HepG2 (cell line): ENCODE data around the gene RHBG. TPM values are rescaled to one million over a fixed set of nuclear protein-coding genes. Genes with fewer than 3 reads are reported as not detected.
A peak's percentile ranks its signal among the peaks of the same experiment; 100 is the strongest.

Experiments
- ATAC-seq: fragments of 200-7000 bp; cut with Tn5 transposase; 3 replicates; pipeline ENCODE4 v1.9.1; 2020; ENCODE audit warnings: mild to moderate bottlenecking, moderate library complexity
- BruUV-seq: library from RNA; stranded (reverse); fragments of 400-500 nt; replicated peaks from 2 replicates; lab custom pipeline; 2021; lab: Mats Ljungman, UMichigan
- CTCF ChIA-PET: fragments of 300-600 bp; formaldehyde crosslinking; extraction: SDS; loops from one replicate; lab custom pipeline; 2021; ENCODE audit warnings: low total read pairs, inconsistent platforms, low intra/inter-chr PET ratio; lab: Yijun Ruan, JAX
- POLR2A ChIA-PET: fragments of 350-600 bp; sonication (Branson Sonifier 250); formaldehyde crosslinking; loops from one replicate; lab custom pipeline; 2020; ENCODE audit warnings: antibody characterized with exemption, inconsistent platforms; lab: Yijun Ruan, JAX
- DNase-seq: peaks from one replicate; pipeline ENCODE4 v3.0.0-alpha.2; 2015; ENCODE audit warnings: low spot score
- FAIRE-seq: peaks from 3 replicates; lab custom pipeline; 2011; peaks lifted over from hg19 to GRCh38; lab: Jason Lieb, UNC
- H2AFZ ChIP-seq: one replicate; pipeline ENCODE4 v1.6.1; 2011; ENCODE audit warnings: low read length, inconsistent platforms
- H3K27ac ChIP-seq: fragments of 300-600 bp; 3 replicates; pipeline ENCODE4 v1.8.0; 2011; ENCODE audit warnings: mixed run types, mild to moderate bottlenecking, mixed read lengths, low read length, inconsistent platforms; ENCODE audit not compliant: insufficient read depth; ENCODE audit errors: extremely low read length
- H3K27me3 ChIP-seq, 2 experiments: fragments of 200-600 bp in 1 of 2; 2 replicates in 1 of 2; 3 replicates in 1 of 2; pipeline versions ENCODE4 v1.6.0 to v1.8.0; 2011; ENCODE audit warnings: low read length in 2 of 2, mild to moderate bottlenecking in 2 of 2, moderate library complexity in 2 of 2, inconsistent platforms in 1 of 2; ENCODE audit not compliant: insufficient read depth in 2 of 2, control insufficient read depth in 1 of 2
- H3K36me3 ChIP-seq, 2 experiments: fragments of 200-600 bp in 1 of 2; replicated peaks in 1 of 2; 2 replicates in 1 of 2; 3 replicates in 1 of 2; pipeline versions ENCODE4 v1.5.1 to v1.8.0; 2011; ENCODE audit warnings: low read length in 2 of 2, inconsistent platforms in 1 of 2; ENCODE audit not compliant: insufficient read depth in 2 of 2, control insufficient read depth in 1 of 2
- H3K4me1 ChIP-seq: 2 replicates; pipeline ENCODE4 v1.5.1; 2012; ENCODE audit warnings: low read length, inconsistent platforms; ENCODE audit not compliant: insufficient read depth
- H3K4me2 ChIP-seq: 2 replicates; pipeline ENCODE4 v1.6.0; 2011; ENCODE audit warnings: low read depth, low read length, inconsistent platforms
- H3K4me3 ChIP-seq, 3 experiments: fragments of 200-600 bp in 1 of 3; sonication (generic), shearing (Covaris generic) in 1 of 3; replicated peaks in 1 of 3; 2 replicates each; pipeline ENCODE4 v1.5.1; 2011 to 2016; ENCODE audit warnings: low read length in 3 of 3, inconsistent platforms in 2 of 3, low read depth in 2 of 3, mild to moderate bottlenecking in 2 of 3, control low read depth in 1 of 3, mixed read lengths in 1 of 3; ENCODE audit not compliant: insufficient read depth in 1 of 3
- H3K79me2 ChIP-seq: one replicate; pipeline ENCODE4 v1.6.1; 2011; ENCODE audit warnings: low read length, inconsistent platforms; ENCODE audit not compliant: insufficient read depth
- H3K9ac ChIP-seq: 2 replicates; pipeline ENCODE4 v1.6.0; 2011; ENCODE audit warnings: mild to moderate bottlenecking, low read depth, low read length, inconsistent platforms; ENCODE audit not compliant: insufficient read depth
- H3K9me3 ChIP-seq: 2 replicates; pipeline ENCODE4 v1.5.1; 2012; ENCODE audit warnings: mild to moderate bottlenecking, low read length
- H4K20me1 ChIP-seq: 2 replicates; pipeline ENCODE4 v1.6.0; 2011; ENCODE audit warnings: inconsistent platforms, mild to moderate bottlenecking, low read length, moderate library complexity; ENCODE audit not compliant: insufficient read depth
- IKZF4 ChIP-seq: sonication (generic); formaldehyde crosslinking; IDR thresholded peaks from 2 replicates; pipeline ENCODE4 v1.5.1; 2020; ENCODE audit warnings: borderline replicate concordance, mild to moderate bottlenecking, low read depth, missing genetic modification reagents; ENCODE audit errors: not compliant biosample characterization
- POLR2AphosphoS5 ChIP-seq: IDR thresholded peaks from 2 replicates; pipeline ENCODE4 v1.6.1; 2012; ENCODE audit warnings: low read depth, low read length
- RBM22 ChIP-seq: fragments of 200-400 bp; formaldehyde crosslinking; optimal IDR thresholded peaks from 2 replicates; pipeline ENCODE3; 2017; ENCODE audit warnings: mild to moderate bottlenecking, low read length, moderate library complexity
- RCOR2 ChIP-seq: IDR thresholded peaks from 2 replicates; pipeline ENCODE4 v1.6.1; 2016; ENCODE audit warnings: missing biosample characterization, missing genetic modification reagents
- SMARCC2 ChIP-seq: fragments of 450-650 bp; IDR thresholded peaks from 2 replicates; pipeline ENCODE4 v1.6.1; 2017; ENCODE audit warnings: antibody characterized with exemption, mild to moderate bottlenecking
- ZNF564 ChIP-seq: sonication (generic); formaldehyde crosslinking; IDR thresholded peaks from 2 replicates; pipeline ENCODE4 v1.8.1; 2023; ENCODE audit warnings: mild to moderate bottlenecking, missing genetic modification reagents
- WGBS: methylation state at CpG from one replicate; pipeline ENCODE4 v1.1.6; 2017; ENCODE audit warnings: low lambda C conversion rate; 5-methylcytosine and 5-hydroxymethylcytosine counted together
- in situ Hi-C: cut with HindIII; loops from 2 replicates; pipeline ENCODE4 v1.10.0; 2017; ENCODE audit warnings: low pct_unique_long_range_greater_than_20kb; ENCODE audit not compliant: extremely low pct_ligation_motif_present
- intact Hi-C: fragments of 100-400 bp; cut with micrococcal nuclease; formaldehyde crosslinking; loops from one replicate; pipeline ENCODE4 v1.10.0; 2022; ENCODE audit not compliant: unreplicated experiment
- polyA plus RNA-seq, 8 experiments: library from polyadenylated mRNA; depleted of rRNA in 3 of 8; stranded (reverse) in 7 of 8; unstranded in 1 of 8; fragments of >200 nt; fragmentation: Illumina TruSeq in 4 of 8; extraction: Trizol in 4 of 8; gene quantifications; 2 replicates each; pipeline versions ENCODE4 v1.2.1 to v1.2.3, GENCODE V29; 2011 to 2016; ENCODE audit warnings: low read depth in 4 of 8, missing spikeins in 1 of 8, mixed read lengths in 1 of 8; ENCODE audit not compliant: insufficient read depth in 1 of 8
- total RNA-seq, 5 experiments: library from RNA; depleted of rRNA; stranded (reverse); fragments of >200 nt; fragmentation: Illumina TruSeq; extraction: Trizol; gene quantifications; 2 replicates each; pipeline ENCODE4 v1.2.3, GENCODE V29; 2016; ENCODE audit warnings: low read depth in 1 of 5
- TF ChIP-seq, protein P1 (sequence below): sonication (generic); formaldehyde crosslinking; conservative IDR thresholded peaks from 2 replicates; pipeline ENCODE4 v1.4.0; 2020; ENCODE audit warnings: missing genetic modification reagents

The RHBG gene
- total and polyA plus RNA-seq, 2 of the 13 experiments (the other 11 are each of a cell fraction or from before 2014, with no cell fraction given) = 61.8 to 73.5 TPM

DNA sequence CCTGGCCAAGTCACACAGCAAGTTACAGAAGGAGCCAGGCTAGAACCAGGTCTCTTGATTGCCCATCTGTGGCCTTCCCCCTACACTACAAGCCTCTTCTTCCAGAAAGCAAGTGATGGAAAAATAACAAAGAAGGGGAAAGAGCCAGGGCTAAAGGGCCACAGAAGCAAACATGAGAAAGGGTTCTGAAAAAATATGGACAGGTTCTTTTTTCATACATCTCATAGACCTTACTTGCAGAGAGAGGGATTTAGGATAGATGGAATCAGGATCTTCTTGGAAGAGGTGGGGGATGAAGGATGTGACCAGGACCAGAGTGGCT lies 3.2 kb downstream of the RHBG start (continued):
- TF ChIP-seq, protein P1, sequence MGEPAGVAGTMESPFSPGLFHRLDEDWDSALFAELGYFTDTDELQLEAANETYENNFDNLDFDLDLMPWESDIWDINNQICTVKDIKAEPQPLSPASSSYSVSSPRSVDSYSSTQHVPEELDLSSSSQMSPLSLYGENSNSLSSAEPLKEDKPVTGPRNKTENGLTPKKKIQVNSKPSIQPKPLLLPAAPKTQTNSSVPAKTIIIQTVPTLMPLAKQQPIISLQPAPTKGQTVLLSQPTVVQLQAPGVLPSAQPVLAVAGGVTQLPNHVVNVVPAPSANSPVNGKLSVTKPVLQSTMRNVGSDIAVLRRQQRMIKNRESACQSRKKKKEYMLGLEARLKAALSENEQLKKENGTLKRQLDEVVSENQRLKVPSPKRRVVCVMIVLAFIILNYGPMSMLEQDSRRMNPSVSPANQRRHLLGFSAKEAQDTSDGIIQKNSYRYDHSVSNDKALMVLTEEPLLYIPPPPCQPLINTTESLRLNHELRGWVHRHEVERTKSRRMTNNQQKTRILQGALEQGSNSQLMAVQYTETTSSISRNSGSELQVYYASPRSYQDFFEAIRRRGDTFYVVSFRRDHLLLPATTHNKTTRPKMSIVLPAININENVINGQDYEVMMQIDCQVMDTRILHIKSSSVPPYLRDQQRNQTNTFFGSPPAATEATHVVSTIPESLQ = 0 out of 2 replicates have a peak, but pooled peaks have one; percentile 1
- TF ChIP-seq IKZF4 (CRISPR knock-in tag) (peak; percentile 7), ZNF564 (CRISPR knock-in tag) (peak; percentile 23; the same call in 1 of the 2 replicates), RCOR2 (peak; percentile 18; the same call in 1 of the 2 replicates)

DNA sequence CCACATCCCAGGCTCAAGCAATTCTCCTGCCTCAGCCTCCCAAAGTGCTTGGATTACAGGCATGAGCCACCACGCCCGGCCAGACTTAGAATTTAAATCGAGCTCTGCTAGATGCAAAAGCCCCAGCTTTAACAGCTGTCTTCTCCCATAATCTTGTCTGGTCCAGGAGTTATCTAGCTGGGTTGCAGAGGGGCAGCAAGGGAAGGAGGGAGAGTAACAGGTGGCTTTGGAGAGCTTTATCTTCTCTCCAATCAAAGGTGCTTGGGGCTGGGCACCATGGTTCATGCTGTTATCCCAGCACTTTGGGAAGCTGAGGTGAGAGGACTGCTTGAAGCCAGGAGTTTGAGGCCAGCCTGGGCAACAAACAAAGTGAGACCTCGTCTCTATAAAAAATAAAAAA lies 3.9 kb downstream of the RHBG start:
- POLR2A ChIA-PET = interaction anchor here (1.0 to 8.5 kb wide), 10 partner anchors 8 to 355 kb away, joined by 3 to 189 read pairs (median 12); partner anchors contain the start of genes CCT3, GLMP, ISG20L2 and MEF2D
- Histone ChIP-seq H3K4me1 (peaks cover 88% of the 10 kb centered on the region), H3K36me3 (peaks cover 7 to 22% of the 10 kb centered on the region in 2 experiments)
- no TSS peak for BruUV-seq
- FAIRE-seq = no peak
- DNase-seq = no peak
- no peak for ATAC-seq
- intact Hi-C loops = loop anchor here (5.0 kb wide), 1 partner anchor 36 kb away; the partner anchor contains the start of genes CCT3 and TSACC
- 65% methylated on average over 4 of the region's 4 CpGs for WGBS
- peak; percentile 35; the same call in 1 of the 2 replicates for TF ChIP-seq POLR2AphosphoS5
- TF ChIP-seq RBM22 = peak; percentile 20
- no peak for TF ChIP-seq SMARCC2
- TF ChIP-seq, all 625 proteins: peak for 2
- Histone ChIP-seq H3K4me3 (peak overlapping the region in 2 of 3 experiments; percentile 18 to 90; a peak in 2 of 6 replicates), H3K27me3 (no peaks in the 10 kb centered on the region; a peak in 1 of 5 replicates), H4K20me1 (no peaks in the 10 kb centered on the region), H3K9me3 (no peaks in the 10 kb centered on the region), H2AFZ (no peak overlapping the region), H3K4me2 (peak overlapping the region; percentile 98), H3K79me2 (peaks cover 46% of the 10 kb centered on the region), H3K9ac (peak overlapping the region; percentile 57), H3K27ac (peak overlapping the region; percentile 98)
- CTCF ChIA-PET = no interaction called here
- in situ Hi-C loops = no loop called here
